Tracheal epithelial cell (primary cell): Measurements from ENCODE around the gene SCGB1D2. TPM values are rescaled to one million over a fixed set of nuclear protein-coding genes. Genes with fewer than 3 reads are reported as not detected.

Experiments used
- total RNA-seq: library from RNA; depleted of rRNA; stranded (reverse); fragments of >200 nt; gene quantifications from 2 replicates; pipeline ENCODE4 v1.2.1, GENCODE V29; 2014

The SCGB1D2 gene, protein sequence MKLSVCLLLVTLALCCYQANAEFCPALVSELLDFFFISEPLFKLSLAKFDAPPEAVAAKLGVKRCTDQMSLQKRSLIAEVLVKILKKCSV
- total RNA-seq: not detected in 2 replicates

GRCh38 chr11:62242021-62242420 is at the start of gene SCGB1D2:
Gene SCGB1D2, plus strand, starts transcription at chr11:62242239. Its CDS starts 69 bp downstream, at chr11:62242308.

DNA sequence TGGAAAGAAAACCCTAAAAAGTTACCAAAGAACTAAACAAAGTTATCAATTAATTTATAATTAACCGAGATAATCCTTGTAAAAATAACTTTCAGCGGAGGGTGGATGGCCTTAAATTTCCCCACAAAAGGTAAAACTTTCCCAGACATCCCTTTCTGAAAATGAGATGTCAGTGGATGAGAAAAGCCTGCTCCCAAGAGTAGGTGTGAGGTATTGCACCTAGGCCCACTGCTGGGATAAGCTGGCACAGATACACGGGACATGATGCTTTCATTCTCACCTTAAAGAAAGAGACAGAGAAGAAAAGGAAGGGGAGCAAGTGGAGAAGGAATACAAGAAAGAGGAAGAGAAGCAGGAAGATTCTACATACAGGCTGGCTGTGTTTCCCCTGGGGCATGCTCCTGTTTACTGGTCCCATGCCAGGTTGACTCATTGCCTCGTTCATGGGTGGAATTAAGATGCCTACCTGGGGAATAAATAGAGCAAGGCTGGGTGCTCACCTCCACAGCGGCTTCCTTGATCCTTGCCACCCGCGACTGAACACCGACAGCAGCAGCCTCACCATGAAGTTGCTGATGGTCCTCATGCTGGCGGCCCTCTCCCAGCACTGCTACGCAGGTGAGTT is 27.7 kb downstream of the SCGB1D2 start, which contains the start of gene SCGB2A2:
SCGB2A2 (plus strand) TSS at position 505 of the 625 bp plus-strand sequence; CDS start at position 564, 59 bp downstream.

Other genes starting within 250 kb of the SCGB1D2 start
- 6.0 and 8.2 TPM in 2 replicates for gene INCENP, start 118.2 kb upstream of the SCGB1D2 start, total RNA-seq
- not detected in 2 replicates for gene SCGB1D1, start 52.0 kb upstream of the SCGB1D2 start, total RNA-seq
- gene SCGB2A1, start 33.6 kb upstream of the SCGB1D2 start, total RNA-seq: not detected in 2 replicates
- gene SCGB2A2, start 27.9 kb downstream of the SCGB1D2 start, total RNA-seq: not detected in 2 replicates
- gene SCGB1D4, start 56.8 kb downstream of the SCGB1D2 start, total RNA-seq: not detected in 2 replicates
- 1.9 TPM in 1 of 2 replicates, not detected in the other for gene ASRGL1, start 95.2 kb downstream of the SCGB1D2 start, total RNA-seq
- not detected in 2 replicates for gene SCGB1A1, start 176.8 kb downstream of the SCGB1D2 start, total RNA-seq